Spleen (tissue), 11 donors: ENCODE data around the gene ARHGAP45. TPM values are rescaled to one million over a fixed set of nuclear protein-coding genes. Genes with fewer than 3 reads are reported as not detected.
A peak's percentile ranks its signal among the peaks of the same experiment; 100 is the strongest.

Experiments used
- DNase-seq: peaks from one replicate; pipeline ENCODE4 v3.0.0-alpha.2; 2020
- H3K27ac ChIP-seq, 8 donors: fragments of 200-600 bp; sonication (generic) in 7 of 8; 1 replicate in 4 of 8; 2 replicates in 4 of 8; pipeline versions ENCODE4 v1.5.0 to v1.8.0; 2016 to 2021; ENCODE audit warnings: inconsistent platforms in 4 of 8, mild to moderate bottlenecking in 4 of 8, moderate library complexity in 1 of 8
- H3K27me3 ChIP-seq, 7 donors: fragments of 200-600 bp; sonication (generic) in 6 of 7; replicated peaks in 1 of 7; 1 replicate in 4 of 7; 2 replicates in 3 of 7; pipeline versions ENCODE4 v1.5.0 to v1.8.0; 2016 to 2021; ENCODE audit warnings: inconsistent platforms in 3 of 7, mild to moderate bottlenecking in 1 of 7
- H3K36me3 ChIP-seq, 6 donors: fragments of 200-600 bp; sonication (generic) in 5 of 6; 1 replicate in 4 of 6; 2 replicates in 2 of 6; pipeline versions ENCODE4 v1.5.0 to v1.8.0; 2016 to 2021; ENCODE audit warnings: inconsistent platforms in 2 of 6
- H3K4me1 ChIP-seq, 6 donors: fragments of 200-600 bp; sonication (generic) in 5 of 6; 1 replicate in 3 of 6; 2 replicates in 3 of 6; pipeline versions ENCODE4 v1.5.0 to v1.8.0; 2016 to 2021; ENCODE audit warnings: inconsistent platforms in 3 of 6
- H3K4me3 ChIP-seq, 8 donors: fragments of 200-600 bp; sonication (generic) in 7 of 8; 1 replicate in 4 of 8; 2 replicates in 4 of 8; pipeline versions ENCODE4 v1.5.0 to v1.8.0; 2016 to 2021; ENCODE audit warnings: inconsistent platforms in 4 of 8, mild to moderate bottlenecking in 4 of 8, moderate library complexity in 2 of 8
- H3K9me3 ChIP-seq, 8 donors: fragments of 200-600 bp; sonication (generic) in 7 of 8; 1 replicate in 4 of 8; 2 replicates in 4 of 8; pipeline versions ENCODE4 v1.5.0 to v1.8.0; 2016 to 2021; ENCODE audit warnings: inconsistent platforms in 4 of 8
- POLR2A ChIP-seq, 3 donors: fragments of 450-650 bp; IDR thresholded peaks; one replicate each; pipeline ENCODE4 v1.5.1; 2017; ENCODE audit warnings: antibody characterized with exemption in 3 of 3, mild to moderate bottlenecking in 1 of 3
- POLR2AphosphoS5 ChIP-seq, 3 donors: sonication (generic); formaldehyde crosslinking; IDR thresholded peaks; one replicate each; pipeline ENCODE4 v1.5.1; 2017; ENCODE audit warnings: antibody characterized with exemption in 3 of 3
- WGBS, 5 donors: extraction: QIAGEN DNeasy Blood & Tissue Kit in 3 of 5; methylation state at CpG; one replicate each; pipeline versions ENCODE4 v1.1.5 to v1.1.7; 2013 to 2018; 5-methylcytosine and 5-hydroxymethylcytosine counted together
- intact Hi-C: fragments of 100-400 bp; cut with DNase I; formaldehyde crosslinking; loops from one replicate; pipeline ENCODE4 v1.15.0; 2023; ENCODE audit warnings: low total_unique reads
- polyA plus RNA-seq, 3 donors: library from polyadenylated mRNA; stranded (reverse); fragments of 200-250 nt; gene quantifications; one replicate each; pipeline ENCODE4 v1.2.1, GENCODE V29; 2013
- total RNA-seq, 7 donors: library from RNA; depleted of rRNA in 3 of 7; stranded (reverse); fragments of >200 nt in 3 of 7; fragmentation: NEBNext Ultra II Directional in 4 of 7; extraction: Animal tissue kit (Norgen Biotek cat#: 25700) in 4 of 7; gene quantifications; one replicate each; pipeline versions ENCODE4 v1.1.0 to v1.2.1, GENCODE V29; 2016 to 2021
- TF ChIP-seq, protein P1 (sequence below), 11 experiments: fragments of 200-600 bp in 7 of 11; fragments of 450-650 bp in 4 of 11; sonication (generic) in 4 of 11; IDR thresholded peaks in 8 of 11; conservative IDR thresholded peaks in 3 of 11; 1 replicate in 7 of 11; 2 replicates in 4 of 11; pipeline versions ENCODE4 v1.4.0 to v1.8.0; 2016 to 2021; ENCODE audit warnings: antibody characterized with exemption in 11 of 11, inconsistent platforms in 4 of 11, mild to moderate bottlenecking in 1 of 11
- donor health status: healthy with polysubstance abuse.
- donor health status: DM: no; HTN: no; CAD: no; lungs with moderate emphysema.
- donor health status: DM: no; HTN: no; CAD: no.
- donor health status: Bipolar disorder and iron deficiency.
- donor health status: healthy.
- donor health status: DM: no; HTN: no; CAD: no.
- donor health status: DM: yes; HTN: yes; CAD: no.

The ARHGAP45 gene
- total and polyA plus RNA-seq, 10 donors: 161 to 356 (median 245) TPM

DNA sequence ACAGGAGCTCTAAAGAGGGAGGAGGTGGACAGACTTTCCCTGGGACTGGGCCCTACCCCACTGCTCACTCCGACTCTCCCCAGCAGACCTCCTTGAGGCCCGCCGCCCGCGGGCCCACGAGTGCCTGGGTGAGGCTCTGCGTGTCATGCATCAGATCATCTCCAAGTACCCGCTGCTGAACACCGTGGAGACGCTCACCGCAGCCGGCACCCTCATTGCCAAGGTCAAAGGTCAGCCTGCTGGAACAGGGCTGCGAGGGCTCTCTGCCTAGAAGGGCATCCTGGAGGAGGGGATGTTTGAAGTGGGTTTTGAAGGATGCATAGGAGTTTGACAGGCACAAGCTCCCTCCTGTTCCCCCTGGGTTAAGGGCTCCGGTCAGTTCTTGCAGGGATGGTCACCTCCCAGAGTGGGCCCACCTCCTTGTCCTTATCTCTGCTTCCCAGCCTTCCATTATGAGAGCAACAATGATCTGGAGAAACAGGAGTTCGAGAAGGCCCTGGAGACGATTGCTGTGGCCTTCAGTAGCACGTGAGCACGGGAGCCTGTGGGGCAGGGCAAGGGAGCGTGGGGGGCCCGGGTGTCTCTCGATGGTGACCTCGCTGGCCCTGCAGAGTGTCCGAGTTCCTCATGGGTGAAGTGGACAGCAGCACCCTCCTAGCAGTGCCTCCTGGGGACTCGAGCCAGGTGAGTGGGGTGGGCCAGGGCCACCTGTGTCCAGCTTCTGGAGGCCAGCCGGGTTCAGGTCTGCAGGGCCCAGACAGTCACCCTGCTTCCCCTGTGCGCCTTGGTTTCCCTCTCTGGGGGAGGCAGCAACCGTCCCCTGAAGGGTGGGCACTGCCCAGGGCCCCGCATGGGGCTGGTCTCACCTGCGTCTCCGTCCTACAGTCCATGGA, 6.3 kb downstream of the ARHGAP45 start:
- H3K4me1 ChIP-seq: peaks cover 66 to 100% (median 97%) of the 10 kb centered on the region in 6 donors
- WGBS, 5 donors: 82 to 94% (median 89%) methylated on average over 15 to 30 of the region's 30 CpGs
- H3K36me3 ChIP-seq: peaks cover 0 to 91% (median 52%) of the 10 kb centered on the region in 6 donors
- peak overlapping the region in 2 of 8 donors; percentile 40 to 66 for H3K4me3 ChIP-seq
- H3K9me3 ChIP-seq: no peaks in the 10 kb centered on the region
- peaks cover 0 to 15% (median 0%) of the 10 kb centered on the region in 7 donors for H3K27me3 ChIP-seq
- peak overlapping the region in 5 of 8 donors; percentile 22 to 97 (median 88) for H3K27ac ChIP-seq
- no peak for DNase-seq
- peak in 1 of 3 donors; percentile 55 for TF ChIP-seq POLR2AphosphoS5 (IDR thresholded peaks at IDR 0.05)
- TF ChIP-seq, protein P1, sequence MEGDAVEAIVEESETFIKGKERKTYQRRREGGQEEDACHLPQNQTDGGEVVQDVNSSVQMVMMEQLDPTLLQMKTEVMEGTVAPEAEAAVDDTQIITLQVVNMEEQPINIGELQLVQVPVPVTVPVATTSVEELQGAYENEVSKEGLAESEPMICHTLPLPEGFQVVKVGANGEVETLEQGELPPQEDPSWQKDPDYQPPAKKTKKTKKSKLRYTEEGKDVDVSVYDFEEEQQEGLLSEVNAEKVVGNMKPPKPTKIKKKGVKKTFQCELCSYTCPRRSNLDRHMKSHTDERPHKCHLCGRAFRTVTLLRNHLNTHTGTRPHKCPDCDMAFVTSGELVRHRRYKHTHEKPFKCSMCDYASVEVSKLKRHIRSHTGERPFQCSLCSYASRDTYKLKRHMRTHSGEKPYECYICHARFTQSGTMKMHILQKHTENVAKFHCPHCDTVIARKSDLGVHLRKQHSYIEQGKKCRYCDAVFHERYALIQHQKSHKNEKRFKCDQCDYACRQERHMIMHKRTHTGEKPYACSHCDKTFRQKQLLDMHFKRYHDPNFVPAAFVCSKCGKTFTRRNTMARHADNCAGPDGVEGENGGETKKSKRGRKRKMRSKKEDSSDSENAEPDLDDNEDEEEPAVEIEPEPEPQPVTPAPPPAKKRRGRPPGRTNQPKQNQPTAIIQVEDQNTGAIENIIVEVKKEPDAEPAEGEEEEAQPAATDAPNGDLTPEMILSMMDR (IDR thresholded peaks at IDR 0.05 in 8 of 11, conservative IDR thresholded peaks at IDR 0.05 in 3 of 11): no peak
- TF ChIP-seq POLR2A (IDR thresholded peaks at IDR 0.05): no peak
- intact Hi-C loops: loop anchor here (10.0 kb wide), 1 partner anchor 49 kb away; the partner anchor contains the start of genes CNN2, RNU6-2 and TMEM259

DNA sequence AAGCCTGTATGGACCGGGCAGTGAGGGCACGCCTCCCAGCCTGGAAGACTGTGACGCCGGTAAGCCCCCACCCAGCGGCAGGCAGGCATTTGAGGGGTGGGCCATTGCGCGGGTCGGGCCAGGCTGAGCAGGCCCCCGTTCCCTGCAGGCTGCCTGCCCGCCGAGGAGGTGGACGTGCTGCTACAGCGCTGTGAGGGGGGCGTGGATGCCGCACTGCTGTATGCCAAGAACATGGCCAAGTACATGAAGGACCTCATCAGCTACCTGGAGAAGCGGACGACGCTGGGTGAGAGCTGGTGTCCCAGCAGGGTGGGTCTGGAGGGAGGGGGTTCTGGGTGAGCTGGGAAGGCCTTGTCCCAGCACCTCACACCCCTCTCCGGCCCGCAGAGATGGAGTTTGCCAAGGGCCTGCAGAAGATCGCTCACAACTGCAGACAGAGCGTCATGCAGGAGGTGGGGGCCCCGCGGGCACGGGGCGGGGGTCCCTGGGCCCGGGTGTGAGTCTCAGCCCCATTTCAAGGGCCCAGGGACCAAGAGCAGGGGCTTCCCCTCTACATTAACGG, 7.1 kb downstream of the ARHGAP45 start:
- Histone ChIP-seq H3K27ac (peak overlapping the region; percentile 58 to 97 (median 81)), H3K36me3 (peaks cover 0 to 93% (median 54%) of the 10 kb centered on the region in 6 donors), H3K4me3 (peak overlapping the region in 7 of 8 donors; percentile 10 to 66 (median 38)), H3K9me3 (no peaks in the 10 kb centered on the region), H3K27me3 (peaks cover 0 to 15% (median 0%) of the 10 kb centered on the region in 7 donors), H3K4me1 (peaks cover 60 to 100% (median 95%) of the 10 kb centered on the region in 6 donors)
- TF ChIP-seq POLR2A (IDR thresholded peaks at IDR 0.05) (no peak), POLR2AphosphoS5 (IDR thresholded peaks at IDR 0.05) (peak in 1 of 3 donors; percentile 61)
- TF ChIP-seq, protein P1 (IDR thresholded peaks at IDR 0.05 in 8 of 11, conservative IDR thresholded peaks at IDR 0.05 in 3 of 11): no peak
- DNase-seq: peak; percentile 83
- 42 to 67% (median 63%) methylated on average over 14 to 28 of the region's 28 CpGs for WGBS, 5 donors
- intact Hi-C loops: loop anchor here (10.0 kb wide), 1 partner anchor 49 kb away; the partner anchor contains the start of genes CNN2, RNU6-2 and TMEM259

DNA sequence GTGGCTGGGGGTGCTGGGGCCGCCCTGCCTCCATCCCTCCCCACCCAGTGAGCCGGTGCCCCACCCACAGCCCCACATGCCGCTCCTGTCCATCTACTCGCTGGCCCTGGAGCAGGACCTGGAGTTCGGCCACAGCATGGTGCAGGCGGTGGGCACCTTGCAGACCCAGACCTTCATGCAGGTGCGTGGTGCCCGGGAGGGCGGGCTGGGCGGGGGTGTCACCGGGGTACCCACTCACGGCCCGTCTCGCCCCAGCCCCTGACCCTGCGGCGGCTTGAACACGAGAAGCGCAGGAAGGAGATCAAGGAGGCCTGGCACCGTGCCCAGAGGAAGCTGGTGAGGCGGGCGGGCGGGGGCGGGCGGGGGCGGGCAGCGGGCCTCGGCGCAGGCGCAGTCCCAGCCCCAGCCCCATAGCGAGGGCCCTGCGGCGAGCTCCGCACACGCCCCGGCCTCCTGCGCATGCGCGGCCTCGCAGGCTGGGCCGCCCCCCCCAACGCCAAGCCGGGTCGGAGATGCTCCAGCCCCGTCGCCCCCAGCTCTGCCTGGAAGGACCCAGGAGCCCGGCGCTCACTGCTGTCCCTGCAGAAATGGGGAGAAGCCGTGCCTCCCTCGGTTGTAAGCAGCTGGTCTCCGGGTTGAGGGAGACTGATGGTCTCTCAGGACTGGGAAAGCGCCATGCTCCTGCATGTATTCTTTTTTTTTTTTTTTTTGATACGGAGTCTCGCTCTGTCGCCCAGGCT, 7.7 kb downstream of the ARHGAP45 start:
- Histone ChIP-seq H3K36me3 (peaks cover 0 to 94% (median 61%) of the 10 kb centered on the region in 6 donors), H3K4me1 (peaks cover 55 to 100% (median 92%) of the 10 kb centered on the region in 6 donors), H3K27me3 (peaks cover 0 to 15% (median 0%) of the 10 kb centered on the region in 7 donors), H3K4me3 (peak overlapping the region; percentile 10 to 66 (median 37)), H3K27ac (peak overlapping the region; percentile 58 to 97 (median 81)), H3K9me3 (no peaks in the 10 kb centered on the region)
- TF ChIP-seq POLR2AphosphoS5 (IDR thresholded peaks at IDR 0.05): peak; percentile 53 to 79 (median 66)
- TF ChIP-seq, protein P1 (IDR thresholded peaks at IDR 0.05 in 8 of 11, conservative IDR thresholded peaks at IDR 0.05 in 3 of 11): no peak
- DNase-seq: peak; percentile 99
- WGBS, 5 donors: 2 to 14% (median 10%) methylated on average over 17 to 54 of the region's 54 CpGs
- intact Hi-C loops: loop anchor here (10.0 kb wide), 1 partner anchor 50 kb away; the partner anchor contains the start of genes CNN2, RNU6-2 and TMEM259
